HCT116 (cell line): Measurements from ENCODE around the gene GDAP2. TPM values are rescaled to one million over a fixed set of nuclear protein-coding genes. Genes with fewer than 3 reads are reported as not detected.

ENCODE experiments used
- ATAC-seq: fragments of 200-7000 bp; cut with Tn5 transposase; 2 replicates; pipeline ENCODE4 v1.9.1; 2020; ENCODE audit warnings: mild to moderate bottlenecking, moderate library complexity
- BruUV-seq: library from RNA; stranded (reverse); fragments of 400-500 nt; replicated peaks from 2 replicates; lab custom pipeline; 2021; lab: Mats Ljungman, UMichigan
- CTCF ChIA-PET: fragments of 300-600 bp; sonication (Branson Sonifier 250); formaldehyde crosslinking; loops from one replicate; lab custom pipeline; 2021; ENCODE audit warnings: antibody characterized with exemption; lab: Charles Lee
- POLR2A ChIA-PET: fragments of 300-600, 350-600 bp; sonication (Branson Sonifier 250); formaldehyde crosslinking; loops from one replicate; lab custom pipeline; 2021; ENCODE audit warnings: antibody characterized with exemption; lab: Charles Lee
- RAD21 ChIA-PET, 2 experiments: fragments of 300-600 bp; sonication (Branson Sonifier 250); formaldehyde crosslinking; loops; one replicate each; lab custom pipeline; 2023; ENCODE audit warnings: low total read pairs in 2 of 2; ENCODE audit not compliant: uncharacterized antibody in 2 of 2, unreplicated experiment in 2 of 2, low non-redundant PET in 1 of 2; lab: Charles Lee
- DNase-seq: peaks from one replicate; pipeline ENCODE4 v3.0.0-alpha.2; 2010; ENCODE audit warnings: low read depth, low spot score
- H2AFZ ChIP-seq: fragments of 200-600 bp; shearing (Covaris generic), sonication (generic); 2 replicates; pipeline ENCODE4 v1.6.1; 2017; ENCODE audit warnings: low read depth, mixed run types, mixed read lengths, antibody characterized with exemption, low read length; ENCODE audit not compliant: poor library complexity, severe bottlenecking
- H3K27ac ChIP-seq: 2 replicates; pipeline ENCODE4 v1.5.1; 2012; ENCODE audit warnings: low read depth, low read length
- H3K27me3 ChIP-seq: fragments of 200-600 bp; sonication (generic); 2 replicates; pipeline ENCODE4 v1.6.1; 2016; ENCODE audit warnings: mixed run types, low read length, mixed read lengths; ENCODE audit not compliant: insufficient read depth
- H3K36me3 ChIP-seq, 2 experiments: fragments of 200-500 bp in 1 of 2; fragments of 200-600 bp in 1 of 2; sonication (Bioruptor generic) in 1 of 2; sonication (generic) in 1 of 2; 2 replicates each; pipeline versions ENCODE4 v1.5.1 to v1.6.1; 2014 to 2016; ENCODE audit warnings: low read length in 2 of 2, inconsistent platforms in 1 of 2, mixed read lengths in 1 of 2, mixed run types in 1 of 2; ENCODE audit not compliant: insufficient read depth in 2 of 2, control insufficient read depth in 1 of 2
- H3K4me1 ChIP-seq, 2 experiments: fragments of 200-600 bp in 1 of 2; sonication (generic) in 1 of 2; 2 replicates each; pipeline versions ENCODE4 v1.5.1 to v1.6.1; 2012 to 2017; ENCODE audit warnings: low read length in 2 of 2, inconsistent platforms in 1 of 2, mild to moderate bottlenecking in 1 of 2, mixed read lengths in 1 of 2, mixed run types in 1 of 2, moderate library complexity in 1 of 2; ENCODE audit not compliant: insufficient read depth in 2 of 2, control insufficient read depth in 1 of 2
- H3K4me2 ChIP-seq: fragments of 200-600 bp; sonication (generic); 2 replicates; pipeline ENCODE4 v1.6.1; 2017; ENCODE audit warnings: mixed run types, low read length, mixed read lengths
- H3K4me3 ChIP-seq, 2 experiments: fragments of 200-600 bp in 1 of 2; sonication (generic) in 1 of 2; replicated peaks in 1 of 2; 2 replicates each; pipeline ENCODE4 v1.5.1; 2011 to 2016; ENCODE audit warnings: low read length in 2 of 2, control low read depth in 1 of 2, low read depth in 1 of 2, mild to moderate bottlenecking in 1 of 2, mixed read lengths in 1 of 2, mixed run types in 1 of 2
- H3K79me2 ChIP-seq: fragments of 200-600 bp; sonication (generic); 2 replicates; pipeline ENCODE4 v1.6.1; 2017; ENCODE audit warnings: mild to moderate bottlenecking, mixed run types, low read length, moderate library complexity, mixed read lengths; ENCODE audit not compliant: insufficient read depth
- H3K9ac ChIP-seq: fragments of 200-600 bp; sonication (generic); 2 replicates; pipeline ENCODE4 v1.6.1; 2016; ENCODE audit warnings: low read length, mixed read lengths
- H3K9me2 ChIP-seq: fragments of 200-600 bp; sonication (generic), shearing (Covaris generic); 2 replicates; pipeline ENCODE4 v1.6.1; 2017; ENCODE audit warnings: mixed run types, mild to moderate bottlenecking, moderate library complexity; ENCODE audit not compliant: insufficient read depth
- H3K9me3 ChIP-seq, 2 experiments: fragments of 200-500 bp in 1 of 2; fragments of 200-600 bp in 1 of 2; sonication (Bioruptor generic) in 1 of 2; sonication (generic) in 1 of 2; 2 replicates each; pipeline ENCODE4 v1.6.1; 2014 to 2017; ENCODE audit warnings: low read length in 2 of 2, mixed read lengths in 2 of 2, inconsistent platforms in 1 of 2, low read depth in 1 of 2, mild to moderate bottlenecking in 1 of 2, mixed run types in 1 of 2, moderate library complexity in 1 of 2; ENCODE audit not compliant: control insufficient read depth in 1 of 2, insufficient read depth in 1 of 2
- H4K20me1 ChIP-seq: fragments of 200-600 bp; sonication (generic), shearing (Covaris generic); 2 replicates; pipeline ENCODE4 v1.6.1; 2017; ENCODE audit warnings: mixed run types, mild to moderate bottlenecking, moderate library complexity; ENCODE audit not compliant: insufficient read depth
- CBX3 ChIP-seq: IDR thresholded peaks from 2 replicates; pipeline ENCODE4 v1.6.1; 2012; ENCODE audit warnings: low read depth
- CEBPB ChIP-seq: IDR thresholded peaks from 2 replicates; pipeline ENCODE4 v1.6.1; 2012; ENCODE audit warnings: low read depth
- EGR1 ChIP-seq: IDR thresholded peaks from 2 replicates; pipeline ENCODE4 v1.6.1; 2012; ENCODE audit warnings: low read depth
- ELF1 ChIP-seq: IDR thresholded peaks from 2 replicates; pipeline ENCODE4 v1.6.1; 2012; ENCODE audit warnings: low read depth, borderline replicate concordance
- EZH2 ChIP-seq: fragments of 200-600 bp; sonication (generic); IDR thresholded peaks from 2 replicates; pipeline ENCODE4 v1.6.1; 2017; ENCODE audit warnings: antibody characterized with exemption, mixed run types
- EZH2phosphoT487 ChIP-seq: fragments of 200-600 bp; IDR thresholded peaks from 2 replicates; pipeline ENCODE4 v1.6.1; 2018; ENCODE audit warnings: antibody characterized with exemption, borderline replicate concordance
- FOSL1 ChIP-seq: IDR thresholded peaks from 2 replicates; pipeline ENCODE4 v1.6.1; 2012; ENCODE audit warnings: low read depth
- MAX ChIP-seq: IDR thresholded peaks from 2 replicates; pipeline ENCODE4 v1.6.1; 2012
- POLR2A ChIP-seq: IDR thresholded peaks from 2 replicates; pipeline ENCODE4 v1.7.0; 2011; ENCODE audit warnings: borderline replicate concordance; ENCODE audit not compliant: insufficient read depth, insufficient read length; ENCODE audit errors: extremely low read depth
- POLR2AphosphoS5 ChIP-seq: IDR thresholded peaks from 2 replicates; pipeline ENCODE4 v1.6.1; 2011; ENCODE audit warnings: mild to moderate bottlenecking, low read depth, low read length, moderate library complexity
- SIN3A ChIP-seq: IDR thresholded peaks from 2 replicates; pipeline ENCODE4 v1.6.1; 2012; ENCODE audit warnings: low read depth
- SP1 ChIP-seq: IDR thresholded peaks from 2 replicates; pipeline ENCODE4 v1.6.1; 2012; ENCODE audit warnings: low read depth
- SRF ChIP-seq: IDR thresholded peaks from 2 replicates; pipeline ENCODE4 v1.6.1; 2012; ENCODE audit warnings: low read depth
- TCF7L2 ChIP-seq: IDR thresholded peaks from 2 replicates; pipeline ENCODE4 v1.7.0; 2011; ENCODE audit warnings: borderline replicate concordance, inconsistent platforms; ENCODE audit not compliant: insufficient read depth, insufficient read length; ENCODE audit errors: extremely low read depth
- YY1 ChIP-seq: IDR thresholded peaks from 2 replicates; pipeline ENCODE4 v1.6.1; 2011; ENCODE audit warnings: low read length, low read depth, moderate library complexity, mild to moderate bottlenecking; ENCODE audit not compliant: insufficient replicate concordance; ENCODE audit errors: extremely low read depth
- ZFX ChIP-seq: fragments of 450-650 bp; IDR thresholded peaks from 2 replicates; pipeline ENCODE4 v1.6.1; 2017
- intact Hi-C: fragments of 100-400 bp; cut with micrococcal nuclease; formaldehyde crosslinking; loops from 2 replicates; pipeline ENCODE4 v1.10.0; 2022
- total RNA-seq: library from RNA; stranded (reverse); gene quantifications from one replicate; pipeline ENCODE4 v1.2.1, GENCODE V29; 2021; ENCODE audit not compliant: unreplicated experiment
- TF ChIP-seq, protein P1 (sequence below): IDR thresholded peaks from 2 replicates; pipeline ENCODE4 v1.6.1; 2012; ENCODE audit warnings: low read depth
- TF ChIP-seq, protein P2 (sequence below): IDR thresholded peaks from 2 replicates; pipeline ENCODE4 v1.6.1; 2012
- TF ChIP-seq, protein P3 (sequence below): IDR thresholded peaks from 2 replicates; pipeline ENCODE4 v1.6.1; 2011; ENCODE audit warnings: mild to moderate bottlenecking, low read length, moderate library complexity; ENCODE audit not compliant: insufficient replicate concordance; ENCODE audit errors: extremely low read depth
- TF ChIP-seq, protein P4 (sequence below), 3 experiments: fragments of 200-600 bp in 1 of 3; sonication (generic) in 1 of 3; IDR thresholded peaks in 2 of 3; conservative IDR thresholded peaks in 1 of 3; 2 replicates each; pipeline ENCODE4 v1.5.1; 2012 to 2017; ENCODE audit warnings: low read depth in 2 of 3, low read length in 2 of 3, antibody characterized with exemption in 1 of 3, borderline replicate concordance in 1 of 3, control low read depth in 1 of 3, mild to moderate bottlenecking in 1 of 3, mixed read lengths in 1 of 3, mixed run types in 1 of 3, moderate library complexity in 1 of 3; ENCODE audit not compliant: insufficient read depth in 1 of 3

The GDAP2 gene
- total RNA-seq, 1 experiment from 2014 or later, result 21.4 TPM

DNA sequence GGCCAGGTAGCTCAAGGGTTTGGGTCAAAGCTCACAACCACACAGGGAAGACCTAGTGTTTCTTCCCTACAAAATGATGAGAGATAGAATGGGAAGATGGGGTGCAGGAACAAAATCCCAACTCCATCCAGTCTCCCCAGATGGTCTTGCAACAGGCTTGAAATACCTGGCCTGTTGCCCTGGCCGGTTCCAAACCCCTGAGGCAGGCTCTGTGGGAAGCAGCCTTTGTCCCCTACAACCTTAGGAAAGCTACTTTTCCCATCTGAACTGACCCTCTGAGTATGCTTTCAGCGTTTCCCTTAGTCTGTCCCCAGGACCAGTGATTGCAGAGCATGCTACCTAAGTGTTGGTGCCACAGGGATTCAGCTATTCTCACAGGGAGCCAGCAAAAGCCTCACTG is 104.0 kb downstream of the GDAP2 start:
- no peak for TF ChIP-seq EGR1
- no peak for TF ChIP-seq CBX3
- TF ChIP-seq, protein P1, sequence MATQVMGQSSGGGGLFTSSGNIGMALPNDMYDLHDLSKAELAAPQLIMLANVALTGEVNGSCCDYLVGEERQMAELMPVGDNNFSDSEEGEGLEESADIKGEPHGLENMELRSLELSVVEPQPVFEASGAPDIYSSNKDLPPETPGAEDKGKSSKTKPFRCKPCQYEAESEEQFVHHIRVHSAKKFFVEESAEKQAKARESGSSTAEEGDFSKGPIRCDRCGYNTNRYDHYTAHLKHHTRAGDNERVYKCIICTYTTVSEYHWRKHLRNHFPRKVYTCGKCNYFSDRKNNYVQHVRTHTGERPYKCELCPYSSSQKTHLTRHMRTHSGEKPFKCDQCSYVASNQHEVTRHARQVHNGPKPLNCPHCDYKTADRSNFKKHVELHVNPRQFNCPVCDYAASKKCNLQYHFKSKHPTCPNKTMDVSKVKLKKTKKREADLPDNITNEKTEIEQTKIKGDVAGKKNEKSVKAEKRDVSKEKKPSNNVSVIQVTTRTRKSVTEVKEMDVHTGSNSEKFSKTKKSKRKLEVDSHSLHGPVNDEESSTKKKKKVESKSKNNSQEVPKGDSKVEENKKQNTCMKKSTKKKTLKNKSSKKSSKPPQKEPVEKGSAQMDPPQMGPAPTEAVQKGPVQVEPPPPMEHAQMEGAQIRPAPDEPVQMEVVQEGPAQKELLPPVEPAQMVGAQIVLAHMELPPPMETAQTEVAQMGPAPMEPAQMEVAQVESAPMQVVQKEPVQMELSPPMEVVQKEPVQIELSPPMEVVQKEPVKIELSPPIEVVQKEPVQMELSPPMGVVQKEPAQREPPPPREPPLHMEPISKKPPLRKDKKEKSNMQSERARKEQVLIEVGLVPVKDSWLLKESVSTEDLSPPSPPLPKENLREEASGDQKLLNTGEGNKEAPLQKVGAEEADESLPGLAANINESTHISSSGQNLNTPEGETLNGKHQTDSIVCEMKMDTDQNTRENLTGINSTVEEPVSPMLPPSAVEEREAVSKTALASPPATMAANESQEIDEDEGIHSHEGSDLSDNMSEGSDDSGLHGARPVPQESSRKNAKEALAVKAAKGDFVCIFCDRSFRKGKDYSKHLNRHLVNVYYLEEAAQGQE, result no peak
- no peak for TF ChIP-seq ZFX
- TF ChIP-seq, protein P2, sequence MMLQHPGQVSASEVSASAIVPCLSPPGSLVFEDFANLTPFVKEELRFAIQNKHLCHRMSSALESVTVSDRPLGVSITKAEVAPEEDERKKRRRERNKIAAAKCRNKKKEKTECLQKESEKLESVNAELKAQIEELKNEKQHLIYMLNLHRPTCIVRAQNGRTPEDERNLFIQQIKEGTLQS, result no peak
- TF ChIP-seq ELF1, result no peak
- no peak for TF ChIP-seq CEBPB
- no peak for TF ChIP-seq TCF7L2
- TF ChIP-seq POLR2AphosphoS5, result no peak
- TF ChIP-seq SP1, result no peak
- no peak for TF ChIP-seq EZH2phosphoT487
- no peak for TF ChIP-seq EZH2
- TF ChIP-seq, protein P3, sequence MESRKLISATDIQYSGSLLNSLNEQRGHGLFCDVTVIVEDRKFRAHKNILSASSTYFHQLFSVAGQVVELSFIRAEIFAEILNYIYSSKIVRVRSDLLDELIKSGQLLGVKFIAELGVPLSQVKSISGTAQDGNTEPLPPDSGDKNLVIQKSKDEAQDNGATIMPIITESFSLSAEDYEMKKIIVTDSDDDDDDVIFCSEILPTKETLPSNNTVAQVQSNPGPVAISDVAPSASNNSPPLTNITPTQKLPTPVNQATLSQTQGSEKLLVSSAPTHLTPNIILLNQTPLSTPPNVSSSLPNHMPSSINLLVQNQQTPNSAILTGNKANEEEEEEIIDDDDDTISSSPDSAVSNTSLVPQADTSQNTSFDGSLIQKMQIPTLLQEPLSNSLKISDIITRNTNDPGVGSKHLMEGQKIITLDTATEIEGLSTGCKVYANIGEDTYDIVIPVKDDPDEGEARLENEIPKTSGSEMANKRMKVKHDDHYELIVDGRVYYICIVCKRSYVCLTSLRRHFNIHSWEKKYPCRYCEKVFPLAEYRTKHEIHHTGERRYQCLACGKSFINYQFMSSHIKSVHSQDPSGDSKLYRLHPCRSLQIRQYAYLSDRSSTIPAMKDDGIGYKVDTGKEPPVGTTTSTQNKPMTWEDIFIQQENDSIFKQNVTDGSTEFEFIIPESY, result no peak
- no peak for TF ChIP-seq SIN3A
- TF ChIP-seq, protein P4, sequence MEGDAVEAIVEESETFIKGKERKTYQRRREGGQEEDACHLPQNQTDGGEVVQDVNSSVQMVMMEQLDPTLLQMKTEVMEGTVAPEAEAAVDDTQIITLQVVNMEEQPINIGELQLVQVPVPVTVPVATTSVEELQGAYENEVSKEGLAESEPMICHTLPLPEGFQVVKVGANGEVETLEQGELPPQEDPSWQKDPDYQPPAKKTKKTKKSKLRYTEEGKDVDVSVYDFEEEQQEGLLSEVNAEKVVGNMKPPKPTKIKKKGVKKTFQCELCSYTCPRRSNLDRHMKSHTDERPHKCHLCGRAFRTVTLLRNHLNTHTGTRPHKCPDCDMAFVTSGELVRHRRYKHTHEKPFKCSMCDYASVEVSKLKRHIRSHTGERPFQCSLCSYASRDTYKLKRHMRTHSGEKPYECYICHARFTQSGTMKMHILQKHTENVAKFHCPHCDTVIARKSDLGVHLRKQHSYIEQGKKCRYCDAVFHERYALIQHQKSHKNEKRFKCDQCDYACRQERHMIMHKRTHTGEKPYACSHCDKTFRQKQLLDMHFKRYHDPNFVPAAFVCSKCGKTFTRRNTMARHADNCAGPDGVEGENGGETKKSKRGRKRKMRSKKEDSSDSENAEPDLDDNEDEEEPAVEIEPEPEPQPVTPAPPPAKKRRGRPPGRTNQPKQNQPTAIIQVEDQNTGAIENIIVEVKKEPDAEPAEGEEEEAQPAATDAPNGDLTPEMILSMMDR (IDR thresholded peaks at IDR 0.05 in 2 of 3, conservative IDR thresholded peaks at IDR 0.05 in 1 of 3; ENCODE audit: borderline replicate concordance in 1 of 3, insufficient read depth in 1 of 3, low read depth in 2 of 3, low read length in 2 of 3), result no peak
- TF ChIP-seq YY1, result no peak
- TF ChIP-seq POLR2A, result no peak
- TF ChIP-seq MAX, result no peak
- no peak for TF ChIP-seq SRF
- TF ChIP-seq FOSL1, result no peak
- TF ChIP-seq, all 23 proteins: peak for 0
- CTCF ChIA-PET, result no interaction called here
- no peak overlapping the region for H3K27ac ChIP-seq
- POLR2A ChIA-PET, result no interaction called here
- H3K27me3 ChIP-seq, result no peaks in the 10 kb centered on the region
- no peak for ATAC-seq
- no peak overlapping the region for H3K9ac ChIP-seq
- no peaks in the 10 kb centered on the region for H3K9me2 ChIP-seq
- H3K4me3 ChIP-seq, result no peak overlapping the region
- H3K79me2 ChIP-seq, result no peaks in the 10 kb centered on the region
- peaks cover 2 to 28% of the 10 kb centered on the region in 2 experiments; a peak in 2 of 4 replicates for H3K4me1 ChIP-seq
- H2AFZ ChIP-seq, result no peak overlapping the region
- peak overlapping the region; percentile 50; the same call in 1 of the 2 replicates for H3K4me2 ChIP-seq
- no peak for DNase-seq
- no peaks in the 10 kb centered on the region for H3K36me3 ChIP-seq
- intact Hi-C loops, result no loop called here
- no peaks in the 10 kb centered on the region for H3K9me3 ChIP-seq
- RAD21 ChIA-PET, result no interaction called here
- H4K20me1 ChIP-seq, result no peaks in the 10 kb centered on the region
- no TSS peak for BruUV-seq
